Measurements from ENCODE around the gene SETD7.

SETD7 gene
- 27.2 to 30.1 reads per million in 2 donors for total RNA-seq

- DNase-seq = peak; percentile 21
Measured at GRCh38 chr4:139556071-139556723, at the start of gene SETD7. Gene SETD7, minus strand, starts transcription at chr4:139556219. Its CDS starts 82 bp downstream, at chr4:139556137.

GRCh38 chr4:139605516-139605915, 49.5 kb upstream of the SETD7 start:
- no peak for DNase-seq

GRCh38 chr4:139603576-139604410, 47.8 kb upstream of the SETD7 start:
- DNase-seq = no peak

GRCh38 chr4:139602776-139603360, 46.8 kb upstream of the SETD7 start:
- no peak for DNase-seq

GRCh38 chr4:139600662-139601061, 44.6 kb upstream of the SETD7 start:
- DNase-seq = no peak

GRCh38 chr4:139599594-139600374, 43.8 kb upstream of the SETD7 start:
- DNase-seq = no peak

- DNase-seq = no peak
Measured at GRCh38 chr4:139599076-139599475, 43.1 kb upstream of the SETD7 start.

- DNase-seq = no peak
Measured at GRCh38 chr4:139596684-139597279, 40.8 kb upstream of the SETD7 start.

GRCh38 chr4:139596034-139596683, 40.1 kb upstream of the SETD7 start:
- DNase-seq = no peak

GRCh38 chr4:139594591-139595185, 38.7 kb upstream of the SETD7 start:
- no peak for DNase-seq

- DNase-seq = no peak
Measured at GRCh38 chr4:139593091-139593564, 37.1 kb upstream of the SETD7 start.

GRCh38 chr4:139589336-139590018, 33.5 kb upstream of the SETD7 start:
- no peak for DNase-seq

- DNase-seq = no peak
Measured at GRCh38 chr4:139587446-139587845, 31.4 kb upstream of the SETD7 start.

- DNase-seq = no peak
Measured at GRCh38 chr4:139585473-139585872, 29.5 kb upstream of the SETD7 start.

GRCh38 chr4:139584784-139585183, 28.8 kb upstream of the SETD7 start:
- DNase-seq = no peak

GRCh38 chr4:139584013-139584412, 28.0 kb upstream of the SETD7 start:
- DNase-seq = no peak

- DNase-seq = no peak
Measured at GRCh38 chr4:139582044-139582443, 26.0 kb upstream of the SETD7 start.

GRCh38 chr4:139581096-139581495, 25.1 kb upstream of the SETD7 start:
- DNase-seq = no peak

GRCh38 chr4:139576219-139576618, 20.2 kb upstream of the SETD7 start:
- no peak for DNase-seq

- DNase-seq = no peak
Measured at GRCh38 chr4:139575072-139575471, 19.1 kb upstream of the SETD7 start.

GRCh38 chr4:139574641-139575040, 18.6 kb upstream of the SETD7 start:
- DNase-seq = no peak

Data from activated gamma-delta T cell (primary cell).